ENCODE data around the gene GPATCH2L. TPM values are rescaled to one million over a fixed set of nuclear protein-coding genes. Genes with fewer than 3 reads are reported as not detected.

Gene GPATCH2L
- total and polyA plus RNA-seq, 2 of the 13 experiments (the other 11 are each of a cell fraction or from before 2014, with no cell fraction given) = 14.4 to 29.0 TPM

- no peak for TF ChIP-seq HDAC1 (CRISPR knock-in tag; IDR thresholded peaks at IDR 0.05)
- TF ChIP-seq, protein P1, sequence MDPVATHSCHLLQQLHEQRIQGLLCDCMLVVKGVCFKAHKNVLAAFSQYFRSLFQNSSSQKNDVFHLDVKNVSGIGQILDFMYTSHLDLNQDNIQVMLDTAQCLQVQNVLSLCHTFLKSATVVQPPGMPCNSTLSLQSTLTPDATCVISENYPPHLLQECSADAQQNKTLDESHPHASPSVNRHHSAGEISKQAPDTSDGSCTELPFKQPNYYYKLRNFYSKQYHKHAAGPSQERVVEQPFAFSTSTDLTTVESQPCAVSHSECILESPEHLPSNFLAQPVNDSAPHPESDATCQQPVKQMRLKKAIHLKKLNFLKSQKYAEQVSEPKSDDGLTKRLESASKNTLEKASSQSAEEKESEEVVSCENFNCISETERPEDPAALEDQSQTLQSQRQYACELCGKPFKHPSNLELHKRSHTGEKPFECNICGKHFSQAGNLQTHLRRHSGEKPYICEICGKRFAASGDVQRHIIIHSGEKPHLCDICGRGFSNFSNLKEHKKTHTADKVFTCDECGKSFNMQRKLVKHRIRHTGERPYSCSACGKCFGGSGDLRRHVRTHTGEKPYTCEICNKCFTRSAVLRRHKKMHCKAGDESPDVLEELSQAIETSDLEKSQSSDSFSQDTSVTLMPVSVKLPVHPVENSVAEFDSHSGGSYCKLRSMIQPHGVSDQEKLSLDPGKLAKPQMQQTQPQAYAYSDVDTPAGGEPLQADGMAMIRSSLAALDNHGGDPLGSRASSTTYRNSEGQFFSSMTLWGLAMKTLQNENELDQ (CRISPR knock-in tag; IDR thresholded peaks at IDR 0.05; ENCODE audit: borderline replicate concordance) = no peak
- TF ChIP-seq KDM2A (CRISPR knock-in tag; IDR thresholded peaks at IDR 0.05; ENCODE audit: borderline replicate concordance, low read depth) = no peak
- TF ChIP-seq, protein P2, sequence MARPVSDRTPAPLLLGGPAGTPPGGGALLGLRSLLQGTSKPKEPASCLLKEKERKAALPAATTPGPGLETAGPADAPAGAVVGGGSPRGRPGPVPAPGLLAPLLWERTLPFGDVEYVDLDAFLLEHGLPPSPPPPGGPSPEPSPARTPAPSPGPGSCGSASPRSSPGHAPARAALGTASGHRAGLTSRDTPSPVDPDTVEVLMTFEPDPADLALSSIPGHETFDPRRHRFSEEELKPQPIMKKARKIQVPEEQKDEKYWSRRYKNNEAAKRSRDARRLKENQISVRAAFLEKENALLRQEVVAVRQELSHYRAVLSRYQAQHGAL (CRISPR knock-in tag; IDR thresholded peaks at IDR 0.05; ENCODE audit: not compliant biosample characterization) = no peak
- no peak for TF ChIP-seq XRCC5 (optimal IDR thresholded peaks at IDR 0.05; ENCODE audit: low read length)
- TF ChIP-seq ZNF749 (CRISPR knock-in tag; IDR thresholded peaks at IDR 0.05; ENCODE audit: borderline replicate concordance) = no peak
- TF ChIP-seq PITX1 (CRISPR knock-in tag; IDR thresholded peaks at IDR 0.05) = no peak
- TF ChIP-seq ZBTB33 (CRISPR knock-in tag; IDR thresholded peaks at IDR 0.05) = peak; percentile 54; the same call in 1 of the 2 replicates
- no peak for TF ChIP-seq ZNF709 (CRISPR knock-in tag; IDR thresholded peaks at IDR 0.05)
- TF ChIP-seq, protein P3, sequence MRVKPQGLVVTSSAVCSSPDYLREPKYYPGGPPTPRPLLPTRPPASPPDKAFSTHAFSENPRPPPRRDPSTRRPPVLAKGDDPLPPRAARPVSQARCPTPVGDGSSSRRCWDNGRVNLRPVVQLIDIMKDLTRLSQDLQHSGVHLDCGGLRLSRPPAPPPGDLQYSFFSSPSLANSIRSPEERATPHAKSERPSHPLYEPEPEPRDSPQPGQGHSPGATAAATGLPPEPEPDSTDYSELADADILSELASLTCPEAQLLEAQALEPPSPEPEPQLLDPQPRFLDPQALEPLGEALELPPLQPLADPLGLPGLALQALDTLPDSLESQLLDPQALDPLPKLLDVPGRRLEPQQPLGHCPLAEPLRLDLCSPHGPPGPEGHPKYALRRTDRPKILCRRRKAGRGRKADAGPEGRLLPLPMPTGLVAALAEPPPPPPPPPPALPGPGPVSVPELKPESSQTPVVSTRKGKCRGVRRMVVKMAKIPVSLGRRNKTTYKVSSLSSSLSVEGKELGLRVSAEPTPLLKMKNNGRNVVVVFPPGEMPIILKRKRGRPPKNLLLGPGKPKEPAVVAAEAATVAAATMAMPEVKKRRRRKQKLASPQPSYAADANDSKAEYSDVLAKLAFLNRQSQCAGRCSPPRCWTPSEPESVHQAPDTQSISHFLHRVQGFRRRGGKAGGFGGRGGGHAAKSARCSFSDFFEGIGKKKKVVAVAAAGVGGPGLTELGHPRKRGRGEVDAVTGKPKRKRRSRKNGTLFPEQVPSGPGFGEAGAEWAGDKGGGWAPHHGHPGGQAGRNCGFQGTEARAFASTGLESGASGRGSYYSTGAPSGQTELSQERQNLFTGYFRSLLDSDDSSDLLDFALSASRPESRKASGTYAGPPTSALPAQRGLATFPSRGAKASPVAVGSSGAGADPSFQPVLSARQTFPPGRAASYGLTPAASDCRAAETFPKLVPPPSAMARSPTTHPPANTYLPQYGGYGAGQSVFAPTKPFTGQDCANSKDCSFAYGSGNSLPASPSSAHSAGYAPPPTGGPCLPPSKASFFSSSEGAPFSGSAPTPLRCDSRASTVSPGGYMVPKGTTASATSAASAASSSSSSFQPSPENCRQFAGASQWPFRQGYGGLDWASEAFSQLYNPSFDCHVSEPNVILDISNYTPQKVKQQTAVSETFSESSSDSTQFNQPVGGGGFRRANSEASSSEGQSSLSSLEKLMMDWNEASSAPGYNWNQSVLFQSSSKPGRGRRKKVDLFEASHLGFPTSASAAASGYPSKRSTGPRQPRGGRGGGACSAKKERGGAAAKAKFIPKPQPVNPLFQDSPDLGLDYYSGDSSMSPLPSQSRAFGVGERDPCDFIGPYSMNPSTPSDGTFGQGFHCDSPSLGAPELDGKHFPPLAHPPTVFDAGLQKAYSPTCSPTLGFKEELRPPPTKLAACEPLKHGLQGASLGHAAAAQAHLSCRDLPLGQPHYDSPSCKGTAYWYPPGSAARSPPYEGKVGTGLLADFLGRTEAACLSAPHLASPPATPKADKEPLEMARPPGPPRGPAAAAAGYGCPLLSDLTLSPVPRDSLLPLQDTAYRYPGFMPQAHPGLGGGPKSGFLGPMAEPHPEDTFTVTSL (CRISPR knock-in tag; IDR thresholded peaks at IDR 0.05; ENCODE audit: borderline replicate concordance) = no peak
- TF ChIP-seq, protein P4, sequence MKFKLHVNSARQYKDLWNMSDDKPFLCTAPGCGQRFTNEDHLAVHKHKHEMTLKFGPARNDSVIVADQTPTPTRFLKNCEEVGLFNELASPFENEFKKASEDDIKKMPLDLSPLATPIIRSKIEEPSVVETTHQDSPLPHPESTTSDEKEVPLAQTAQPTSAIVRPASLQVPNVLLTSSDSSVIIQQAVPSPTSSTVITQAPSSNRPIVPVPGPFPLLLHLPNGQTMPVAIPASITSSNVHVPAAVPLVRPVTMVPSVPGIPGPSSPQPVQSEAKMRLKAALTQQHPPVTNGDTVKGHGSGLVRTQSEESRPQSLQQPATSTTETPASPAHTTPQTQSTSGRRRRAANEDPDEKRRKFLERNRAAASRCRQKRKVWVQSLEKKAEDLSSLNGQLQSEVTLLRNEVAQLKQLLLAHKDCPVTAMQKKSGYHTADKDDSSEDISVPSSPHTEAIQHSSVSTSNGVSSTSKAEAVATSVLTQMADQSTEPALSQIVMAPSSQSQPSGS (CRISPR knock-in tag; IDR thresholded peaks at IDR 0.05) = no peak
- 0 out of 2 replicates have a peak, but pooled peaks have one; percentile 24 for TF ChIP-seq ZMYM2 (CRISPR knock-in tag; IDR thresholded peaks at IDR 0.05)
- TF ChIP-seq NFE2 (CRISPR knock-in tag; IDR thresholded peaks at IDR 0.05) = no peak
- TF ChIP-seq ZNF335 (CRISPR knock-in tag; IDR thresholded peaks at IDR 0.05) = no peak
- 0 out of 2 replicates have a peak, but pooled peaks have one; percentile 20 for TF ChIP-seq RCOR2 (CRISPR knock-in tag; IDR thresholded peaks at IDR 0.05)
- 0 out of 2 replicates have a peak, but pooled peaks have one; percentile 29 for TF ChIP-seq HOXA3 (CRISPR knock-in tag; IDR thresholded peaks at IDR 0.05)
- TF ChIP-seq STAT5B (CRISPR knock-in tag; IDR thresholded peaks at IDR 0.05) = no peak
These were observed 81.1 kb downstream of the GPATCH2L start (continued) for GRCh38 chr14:76232800-76233199.
